PFSK-1 (cell line): Measurements from ENCODE around the gene CHEK2.

Experiments used
- FOXP2 ChIP-seq: optimal IDR thresholded peaks from 2 replicates; pipeline ENCODE3; 2011; ENCODE audit warnings: borderline replicate concordance, control low read depth, inconsistent platforms; ENCODE audit not compliant: insufficient read depth; ENCODE audit errors: extremely low read length, extremely low read depth
- POLR2AphosphoS5 ChIP-seq: IDR thresholded peaks from 2 replicates; pipeline ENCODE4 v1.6.1; 2012; ENCODE audit warnings: low read depth, mild to moderate bottlenecking, control low read depth, low read length, moderate library complexity
- SIN3A ChIP-seq: IDR thresholded peaks from 2 replicates; pipeline ENCODE4 v1.6.1; 2012; ENCODE audit warnings: mild to moderate bottlenecking, low read length, moderate library complexity, borderline replicate concordance; ENCODE audit not compliant: insufficient read depth
- TAF1 ChIP-seq: IDR thresholded peaks from 2 replicates; pipeline ENCODE4 v1.6.1; 2012; ENCODE audit warnings: low read length, control low read depth, borderline replicate concordance; ENCODE audit not compliant: insufficient read depth
- TF ChIP-seq, protein P1 (sequence below), 2 experiments: IDR thresholded peaks; 2 replicates each; pipeline versions ENCODE4 v1.6.1 to v1.8.0; 2011 to 2012; ENCODE audit warnings: low read depth in 2 of 2, low read length in 2 of 2, control low read depth in 1 of 2, inconsistent platforms in 1 of 2, mild to moderate bottlenecking in 1 of 2, moderate library complexity in 1 of 2; ENCODE audit not compliant: insufficient read depth in 1 of 2

The CHEK2 gene

DNA sequence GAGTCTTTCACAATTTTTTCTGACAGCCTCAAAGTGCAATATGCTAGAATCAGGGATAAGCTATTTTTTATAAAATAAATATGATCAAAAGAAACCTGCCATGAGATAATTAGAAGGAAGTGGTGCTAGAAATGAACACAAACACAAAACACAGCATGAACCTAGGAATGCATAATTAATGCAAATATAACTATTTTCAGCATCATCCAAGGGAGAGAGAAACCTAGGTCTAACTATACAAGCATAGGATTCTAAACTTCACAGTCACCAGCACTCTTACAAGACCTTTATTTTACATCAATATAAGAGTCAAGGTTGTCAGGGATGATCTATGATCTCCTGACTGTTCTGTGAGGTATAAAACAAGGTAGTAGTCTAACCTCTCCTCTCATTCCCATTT lies 91.2 kb downstream of the CHEK2 start:
- TF ChIP-seq POLR2AphosphoS5 (no peak), SIN3A (no peak), FOXP2 (no peak), TAF1 (no peak)
- TF ChIP-seq, protein P1, sequence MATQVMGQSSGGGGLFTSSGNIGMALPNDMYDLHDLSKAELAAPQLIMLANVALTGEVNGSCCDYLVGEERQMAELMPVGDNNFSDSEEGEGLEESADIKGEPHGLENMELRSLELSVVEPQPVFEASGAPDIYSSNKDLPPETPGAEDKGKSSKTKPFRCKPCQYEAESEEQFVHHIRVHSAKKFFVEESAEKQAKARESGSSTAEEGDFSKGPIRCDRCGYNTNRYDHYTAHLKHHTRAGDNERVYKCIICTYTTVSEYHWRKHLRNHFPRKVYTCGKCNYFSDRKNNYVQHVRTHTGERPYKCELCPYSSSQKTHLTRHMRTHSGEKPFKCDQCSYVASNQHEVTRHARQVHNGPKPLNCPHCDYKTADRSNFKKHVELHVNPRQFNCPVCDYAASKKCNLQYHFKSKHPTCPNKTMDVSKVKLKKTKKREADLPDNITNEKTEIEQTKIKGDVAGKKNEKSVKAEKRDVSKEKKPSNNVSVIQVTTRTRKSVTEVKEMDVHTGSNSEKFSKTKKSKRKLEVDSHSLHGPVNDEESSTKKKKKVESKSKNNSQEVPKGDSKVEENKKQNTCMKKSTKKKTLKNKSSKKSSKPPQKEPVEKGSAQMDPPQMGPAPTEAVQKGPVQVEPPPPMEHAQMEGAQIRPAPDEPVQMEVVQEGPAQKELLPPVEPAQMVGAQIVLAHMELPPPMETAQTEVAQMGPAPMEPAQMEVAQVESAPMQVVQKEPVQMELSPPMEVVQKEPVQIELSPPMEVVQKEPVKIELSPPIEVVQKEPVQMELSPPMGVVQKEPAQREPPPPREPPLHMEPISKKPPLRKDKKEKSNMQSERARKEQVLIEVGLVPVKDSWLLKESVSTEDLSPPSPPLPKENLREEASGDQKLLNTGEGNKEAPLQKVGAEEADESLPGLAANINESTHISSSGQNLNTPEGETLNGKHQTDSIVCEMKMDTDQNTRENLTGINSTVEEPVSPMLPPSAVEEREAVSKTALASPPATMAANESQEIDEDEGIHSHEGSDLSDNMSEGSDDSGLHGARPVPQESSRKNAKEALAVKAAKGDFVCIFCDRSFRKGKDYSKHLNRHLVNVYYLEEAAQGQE (IDR thresholded peaks at IDR 0.05; ENCODE audit: insufficient read depth in 1 of 2, low read depth in 2 of 2, low read length in 2 of 2), result no peak

DNA sequence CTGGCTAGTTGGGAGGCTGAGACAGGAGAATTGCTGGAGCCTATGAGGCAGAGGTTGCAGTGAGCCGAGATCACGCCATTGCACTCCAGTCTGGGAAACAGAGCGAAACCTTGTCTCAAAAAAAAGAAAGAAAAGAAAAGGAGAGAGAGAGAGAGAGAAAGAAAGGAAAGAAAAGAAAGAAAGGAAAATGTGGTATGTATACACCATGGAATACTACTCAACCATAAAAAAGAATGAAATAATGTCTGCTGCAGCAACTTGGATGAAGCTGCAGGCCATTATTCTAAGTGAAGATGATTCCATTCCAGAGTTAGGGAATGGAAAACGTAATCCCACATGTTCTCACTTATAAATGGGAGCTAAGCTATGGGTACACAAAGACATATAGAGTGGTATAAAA lies 92.8 kb downstream of the CHEK2 start:
- TF ChIP-seq POLR2AphosphoS5 (no peak), TAF1 (no peak)

DNA sequence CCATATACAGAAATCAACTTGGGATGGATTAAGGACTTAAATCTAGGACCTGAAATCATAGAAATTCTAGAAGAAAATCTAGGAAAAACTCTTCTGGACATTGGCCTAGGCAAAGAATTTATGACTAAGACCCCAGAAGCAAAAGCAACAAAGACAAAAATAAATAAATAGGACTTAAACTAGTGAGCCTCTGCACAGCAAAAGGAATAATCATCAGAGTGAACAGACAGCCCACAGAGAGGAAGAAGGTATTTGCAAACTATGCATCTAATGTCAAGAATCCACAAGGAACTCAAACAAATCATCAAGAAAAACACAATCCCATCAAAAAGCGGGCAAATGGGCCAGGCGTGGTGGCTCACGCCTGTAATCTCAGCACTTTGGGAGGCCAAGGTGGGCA lies 94.4 kb downstream of the CHEK2 start:
- TF ChIP-seq, protein P1 (IDR thresholded peaks at IDR 0.05; ENCODE audit: insufficient read depth in 1 of 2, low read depth in 2 of 2, low read length in 2 of 2), result no peak
- no peak for TF ChIP-seq POLR2AphosphoS5
- TF ChIP-seq TAF1, result no peak
- no peak for TF ChIP-seq SIN3A
- no peak for TF ChIP-seq FOXP2

DNA sequence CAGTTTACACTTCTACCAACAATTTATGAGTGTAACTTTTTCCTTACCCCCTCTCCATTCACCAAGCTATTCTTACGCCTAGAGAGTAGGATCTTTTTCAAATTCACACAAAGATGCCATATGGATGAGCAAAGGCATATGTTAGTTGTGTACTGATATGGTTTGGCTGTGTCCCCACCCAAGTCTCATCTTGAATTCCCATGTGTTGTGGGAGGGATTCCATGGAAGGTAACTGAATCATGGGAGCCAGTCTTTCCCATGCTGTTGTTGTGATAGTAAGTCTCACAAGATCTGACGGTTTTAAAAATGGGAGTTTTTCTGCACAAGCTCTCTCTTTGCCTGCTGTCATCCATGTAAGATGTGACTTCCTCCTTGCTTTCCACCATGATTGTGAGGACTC lies 102.3 kb downstream of the CHEK2 start:
- TF ChIP-seq FOXP2, result no peak
- no peak for TF ChIP-seq SIN3A
- TF ChIP-seq, protein P1 (IDR thresholded peaks at IDR 0.05; ENCODE audit: insufficient read depth in 1 of 2, low read depth in 2 of 2, low read length in 2 of 2), result no peak
- TF ChIP-seq TAF1, result no peak
- no peak for TF ChIP-seq POLR2AphosphoS5
